Rectal smooth muscle tissue (tissue), 1 donor: ENCODE results near the gene FMN2.
A peak's percentile ranks its signal among the peaks of the same experiment; 100 is the strongest.
"Not testable (repeated sequence)": the region's sequence is repeated elsewhere in the genome, so short reads cannot be mapped to it uniquely, and the experiment has no call there.

Experiments
- H3K27ac ChIP-seq: one replicate; pipeline ENCODE4 v1.7.0; 2013; ENCODE audit warnings: low read depth, low read length, inconsistent platforms
- H3K27me3 ChIP-seq: one replicate; pipeline ENCODE4 v1.7.0; 2013; ENCODE audit warnings: low read length; ENCODE audit not compliant: control insufficient read depth, insufficient read depth
- H3K36me3 ChIP-seq: one replicate; pipeline ENCODE4 v1.7.0; 2013; ENCODE audit warnings: low read length; ENCODE audit not compliant: control insufficient read depth, insufficient read depth
- H3K4me1 ChIP-seq: one replicate; pipeline ENCODE4 v1.7.0; 2013; ENCODE audit warnings: low read length; ENCODE audit not compliant: control insufficient read depth, insufficient read depth
- H3K4me3 ChIP-seq: one replicate; pipeline ENCODE4 v1.7.0; 2013; ENCODE audit warnings: low read length
- H3K9ac ChIP-seq: one replicate; pipeline ENCODE4 v1.7.0; 2013; ENCODE audit warnings: low read length

FMN2 gene

DNA sequence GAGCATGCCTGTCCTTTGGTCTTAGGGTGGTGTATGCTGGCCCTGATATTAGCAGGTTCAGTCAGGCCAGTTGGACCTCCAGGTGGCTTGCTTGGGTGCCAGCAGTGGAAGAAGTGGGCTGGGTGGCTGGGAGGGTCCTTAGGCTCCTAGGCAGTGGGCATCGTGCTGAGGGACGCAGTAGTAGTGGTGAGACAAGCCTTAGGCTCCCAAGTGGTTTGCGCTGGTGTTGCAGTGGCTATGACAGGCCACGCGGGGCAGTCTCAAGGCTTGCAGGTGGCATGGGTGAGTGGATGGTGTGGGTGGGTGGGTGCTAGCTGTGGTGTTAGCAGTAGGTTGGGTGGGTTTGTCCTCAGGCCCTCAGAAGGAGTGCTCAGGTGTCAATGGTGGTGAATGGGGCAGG, 162.3 kb downstream of the FMN2 start:
- no peak overlapping the region for H3K9ac ChIP-seq

DNA sequence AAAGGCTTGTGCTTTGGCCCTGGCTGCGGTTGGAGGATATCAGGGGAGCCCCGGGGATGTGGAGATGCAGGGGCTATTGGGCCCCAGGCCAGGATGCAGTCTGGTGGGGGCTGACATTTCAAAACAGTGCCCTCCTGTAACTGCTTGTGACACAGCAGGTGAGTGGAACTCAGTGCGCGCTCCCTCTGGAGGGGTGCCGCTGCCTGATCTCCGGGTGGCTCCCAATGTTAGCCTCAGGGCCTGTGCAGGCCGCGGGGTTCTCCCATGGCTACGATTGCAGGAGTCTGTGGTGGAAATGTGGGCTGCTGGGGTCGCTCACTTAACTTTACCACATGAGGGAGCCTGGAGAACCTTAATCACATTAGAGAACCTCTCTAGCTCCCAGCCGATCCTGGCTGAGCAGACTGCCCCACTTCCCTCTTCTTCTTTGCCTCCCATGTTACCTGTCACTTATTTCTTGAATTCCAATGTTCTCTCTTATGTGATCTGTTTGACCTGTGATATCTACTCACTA, 163.2 kb downstream of the FMN2 start:
- H3K27me3 ChIP-seq: no peaks in the 10 kb centered on the region
- no peaks in the 10 kb centered on the region for H3K4me1 ChIP-seq
- no peak overlapping the region for H3K27ac ChIP-seq
- H3K9ac ChIP-seq: no peak overlapping the region
- H3K36me3 ChIP-seq: no peaks in the 10 kb centered on the region
- H3K4me3 ChIP-seq: no peak overlapping the region

More for the DNA sequence above, 162.3 kb downstream of the FMN2 start:
- no peaks in the 10 kb centered on the region for H3K4me1 ChIP-seq
- H3K27ac ChIP-seq: no peak overlapping the region
- H3K36me3 ChIP-seq: no peaks in the 10 kb centered on the region
- H3K27me3 ChIP-seq: no peaks in the 10 kb centered on the region
- no peak overlapping the region for H3K4me3 ChIP-seq

DNA sequence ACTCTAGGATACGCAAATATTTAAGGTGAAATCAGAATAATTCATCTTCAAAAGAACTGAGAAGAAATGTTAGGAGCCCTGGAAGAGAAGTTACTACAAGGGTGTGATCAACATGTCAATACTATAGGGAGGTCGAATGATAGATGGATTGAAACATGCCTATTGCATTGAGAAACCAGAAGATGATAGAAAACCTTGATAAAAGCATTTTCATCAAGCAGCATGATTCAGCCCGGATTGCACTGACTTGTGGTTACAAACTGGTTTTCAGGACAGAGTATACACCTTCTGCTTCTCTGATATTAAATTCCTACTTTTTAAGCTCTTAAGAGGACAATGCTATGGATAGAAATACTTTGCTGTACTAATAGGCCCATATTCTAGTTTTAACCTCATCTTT, 164.2 kb downstream of the FMN2 start:
- H3K4me3 ChIP-seq: no peak overlapping the region
- H3K27me3 ChIP-seq: no peaks in the 10 kb centered on the region
- H3K9ac ChIP-seq: no peak overlapping the region
- no peaks in the 10 kb centered on the region for H3K4me1 ChIP-seq
- no peaks in the 10 kb centered on the region for H3K36me3 ChIP-seq
- H3K27ac ChIP-seq: no peak overlapping the region

DNA sequence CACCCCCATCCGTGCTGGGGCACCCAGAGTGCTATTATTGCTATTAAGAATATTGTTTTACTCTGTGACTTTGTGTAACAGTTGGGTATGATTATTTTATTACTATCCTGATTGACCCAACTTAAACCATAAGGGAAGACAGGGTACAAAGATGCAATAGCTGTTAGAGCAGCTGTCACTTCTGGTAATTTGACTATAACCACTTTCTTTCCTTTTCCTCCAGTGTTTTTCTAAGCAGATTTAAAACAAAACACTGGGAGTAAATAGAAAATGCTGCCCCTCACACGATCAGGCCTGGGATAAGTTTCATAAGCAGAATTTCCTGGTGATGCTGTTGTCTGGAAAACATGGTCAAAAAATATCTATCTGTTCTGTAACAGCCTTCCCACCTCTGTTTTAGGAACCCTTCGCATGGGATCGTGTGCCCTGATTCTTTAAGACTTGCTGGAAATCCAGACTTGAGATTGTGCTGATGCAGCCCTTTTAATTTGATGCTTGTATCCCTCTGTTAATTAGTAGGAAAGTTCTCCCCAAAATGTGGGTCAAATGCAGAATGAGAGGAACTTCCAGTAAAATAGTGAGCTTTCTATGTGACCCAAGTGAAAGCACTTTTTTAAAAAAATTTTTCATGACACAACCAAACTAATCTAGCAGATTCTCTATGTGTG, 165.3 kb downstream of the FMN2 start:
- Histone ChIP-seq H3K9ac (no peak overlapping the region), H3K27me3 (no peaks in the 10 kb centered on the region), H3K4me3 (no peak overlapping the region), H3K4me1 (no peaks in the 10 kb centered on the region), H3K27ac (no peak overlapping the region), H3K36me3 (no peaks in the 10 kb centered on the region)

DNA sequence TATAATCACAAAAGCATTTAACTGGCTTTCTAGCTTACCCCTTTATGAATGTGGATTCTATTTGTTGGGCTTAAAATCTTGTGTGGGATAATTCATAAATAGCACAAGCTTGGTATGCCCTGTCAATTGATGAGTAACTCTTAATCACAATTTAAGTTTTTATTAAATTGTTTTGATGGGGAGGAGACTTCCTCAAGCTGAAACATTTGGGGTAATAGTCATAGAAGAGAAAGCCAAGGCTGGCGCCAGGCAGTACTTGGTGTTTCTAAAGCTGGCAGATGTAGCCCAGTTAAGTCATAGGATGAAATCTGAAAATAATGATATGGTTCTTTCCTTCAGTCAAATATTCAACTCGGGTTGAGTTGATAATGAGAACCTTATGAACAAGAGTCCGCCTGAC, 167.2 kb downstream of the FMN2 start:
- Histone ChIP-seq H3K9ac (no peak overlapping the region), H3K27me3 (no peaks in the 10 kb centered on the region), H3K27ac (no peak overlapping the region), H3K36me3 (no peaks in the 10 kb centered on the region), H3K4me3 (no peak overlapping the region), H3K4me1 (no peaks in the 10 kb centered on the region)

DNA sequence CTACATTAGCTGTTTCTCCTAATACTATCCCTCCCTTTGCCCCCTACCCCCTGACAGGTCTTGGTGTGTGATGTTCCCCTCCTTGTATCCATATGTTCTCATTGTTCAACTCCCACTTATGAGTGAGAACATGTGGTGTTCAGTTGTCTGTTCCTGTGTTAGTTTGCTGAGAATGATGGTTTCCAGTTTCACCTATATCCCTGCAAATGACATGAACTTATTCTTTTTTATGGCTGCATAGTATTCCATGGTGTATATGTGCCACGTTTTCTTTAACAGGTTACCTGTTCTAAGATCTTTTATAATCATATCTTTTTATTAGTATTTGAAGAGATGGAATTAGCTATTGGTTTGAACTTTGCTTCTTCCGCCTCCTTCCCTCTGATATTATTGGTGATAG, 172.8 kb downstream of the FMN2 start:
- not testable (repeated sequence) for H3K36me3 ChIP-seq, H3K27me3 ChIP-seq, H3K4me1 ChIP-seq, H3K9ac ChIP-seq, H3K4me3 ChIP-seq, H3K27ac ChIP-seq

DNA sequence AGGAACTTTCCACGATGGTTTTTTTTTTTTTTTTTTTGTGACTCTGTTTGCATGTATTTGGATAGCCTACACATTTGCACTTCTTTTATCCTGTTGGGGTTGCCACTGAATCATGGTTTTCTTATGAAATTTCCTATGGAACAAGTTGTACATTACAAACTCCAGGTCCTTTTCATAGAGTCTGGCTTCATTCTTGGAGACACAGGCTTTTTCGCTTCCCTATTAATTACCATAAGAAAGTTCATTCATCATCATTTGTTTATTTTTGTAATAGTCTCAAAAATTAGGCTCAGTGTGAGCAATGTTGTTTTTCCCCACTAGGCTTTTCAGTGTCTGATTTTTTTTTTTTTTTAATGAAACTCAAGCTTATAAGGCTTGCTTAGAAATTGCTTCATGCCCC, 179.4 kb downstream of the FMN2 start:
- Histone ChIP-seq H3K9ac (no peak overlapping the region), H3K36me3 (no peaks in the 10 kb centered on the region), H3K4me3 (no peak overlapping the region), H3K27me3 (no peaks in the 10 kb centered on the region), H3K4me1 (no peaks in the 10 kb centered on the region), H3K27ac (no peak overlapping the region)

DNA sequence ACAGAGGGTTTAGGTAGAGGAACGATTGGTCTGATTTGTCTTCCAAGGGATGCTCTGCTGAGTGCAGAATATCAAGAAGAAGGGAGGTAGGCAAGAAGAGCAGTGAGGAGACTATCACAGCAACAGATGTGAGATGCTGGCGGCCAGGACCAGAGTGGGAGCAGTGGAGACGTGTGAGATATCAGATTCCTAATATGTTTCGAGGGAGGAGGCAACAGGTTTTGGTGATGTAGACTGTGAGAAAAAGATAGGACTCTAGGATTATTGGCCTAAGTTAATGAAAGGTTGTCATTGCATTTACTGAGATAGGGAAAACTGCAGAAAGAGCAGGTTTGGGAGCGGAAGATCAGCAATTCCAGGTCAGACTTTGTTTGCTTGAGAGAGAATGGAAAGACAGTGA, 182.9 kb downstream of the FMN2 start:
- no peak overlapping the region for H3K9ac ChIP-seq
- no peaks in the 10 kb centered on the region for H3K36me3 ChIP-seq
- H3K4me3 ChIP-seq: no peak overlapping the region
- H3K27ac ChIP-seq: no peak overlapping the region
- H3K4me1 ChIP-seq: no peaks in the 10 kb centered on the region
- H3K27me3 ChIP-seq: no peaks in the 10 kb centered on the region

DNA sequence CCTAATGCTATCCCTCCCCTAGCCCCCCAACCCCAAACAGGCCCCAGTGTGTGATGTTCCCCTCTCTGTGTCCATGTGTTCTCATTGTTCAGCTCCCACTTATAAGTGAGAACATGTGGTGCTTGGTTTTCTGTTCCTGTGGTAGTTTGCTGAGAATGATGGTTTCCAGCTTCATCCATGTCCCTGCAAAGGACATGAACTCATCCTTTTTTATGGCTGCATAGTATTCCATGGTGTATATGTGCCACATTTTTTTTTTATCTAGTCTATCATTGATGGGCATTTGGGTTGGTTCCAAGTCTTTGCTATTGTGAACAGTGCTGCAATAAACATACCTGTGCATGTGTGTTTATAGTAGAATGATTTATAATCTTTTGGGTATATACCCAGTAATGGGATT, 183.5 kb downstream of the FMN2 start:
- not testable (repeated sequence) for H3K9ac ChIP-seq, H3K27me3 ChIP-seq, H3K4me1 ChIP-seq, H3K36me3 ChIP-seq, H3K27ac ChIP-seq, H3K4me3 ChIP-seq

DNA sequence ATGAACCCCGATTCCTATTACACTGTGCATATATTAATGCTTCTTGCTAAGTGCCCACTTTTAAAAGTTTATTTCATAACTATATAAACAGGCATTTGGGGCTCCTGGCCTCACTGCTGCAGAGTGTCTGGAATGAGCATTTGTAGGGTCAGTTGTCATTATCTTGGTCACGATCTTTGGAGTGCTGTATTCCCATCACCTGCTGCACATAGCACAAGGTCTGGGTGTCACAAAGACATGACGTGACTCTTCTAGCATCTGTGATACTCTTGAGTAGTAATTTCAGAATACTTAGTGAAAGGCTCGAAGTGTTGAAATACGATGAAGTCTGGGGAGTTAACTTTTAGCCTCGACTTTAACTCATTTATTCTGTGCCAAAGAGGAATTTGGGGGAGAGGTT, 186.4 kb downstream of the FMN2 start:
- Histone ChIP-seq H3K36me3 (no peaks in the 10 kb centered on the region), H3K9ac (no peak overlapping the region), H3K27ac (no peak overlapping the region), H3K27me3 (no peaks in the 10 kb centered on the region), H3K4me3 (no peak overlapping the region), H3K4me1 (peaks cover 3% of the 10 kb centered on the region)

DNA sequence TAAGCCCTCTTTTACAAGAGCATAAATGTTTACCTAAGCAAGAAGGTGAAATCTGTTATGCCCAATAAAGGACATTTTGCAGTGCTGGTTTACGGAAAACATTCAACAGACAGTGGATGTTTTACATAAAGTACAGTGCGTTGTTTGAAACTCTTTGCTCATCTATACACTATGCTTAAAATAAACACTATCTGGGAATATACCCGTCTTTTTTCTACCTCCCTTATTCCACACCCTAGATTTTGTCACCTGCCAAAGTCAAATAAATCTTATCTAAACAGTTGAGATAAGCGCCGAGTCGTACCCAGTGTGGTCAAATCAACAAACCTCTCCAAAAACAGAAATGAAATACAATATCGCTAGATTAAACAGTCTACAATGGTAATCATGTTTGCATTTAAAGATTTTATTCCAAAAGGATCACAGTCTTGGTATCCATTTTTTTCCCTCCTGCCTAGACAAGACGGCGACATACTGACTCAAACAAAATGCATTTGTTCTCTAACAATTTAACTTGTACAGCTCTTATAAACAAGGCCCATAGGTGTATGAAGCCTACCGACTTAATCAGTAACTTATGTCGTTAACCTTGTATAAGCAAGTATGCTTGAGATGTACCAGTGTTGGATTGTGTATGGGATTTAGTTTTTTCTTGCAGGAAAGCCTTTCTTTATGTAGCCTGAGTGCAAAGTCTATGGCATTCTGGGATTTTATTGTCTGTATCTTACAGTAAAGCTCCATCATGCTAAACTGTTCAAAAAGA, 189.1 kb downstream of the FMN2 start:
- Histone ChIP-seq H3K27ac (peak overlapping the region; percentile 63), H3K9ac (no peak overlapping the region), H3K36me3 (no peaks in the 10 kb centered on the region), H3K27me3 (no peaks in the 10 kb centered on the region), H3K4me1 (peaks cover 3% of the 10 kb centered on the region), H3K4me3 (no peak overlapping the region)

DNA sequence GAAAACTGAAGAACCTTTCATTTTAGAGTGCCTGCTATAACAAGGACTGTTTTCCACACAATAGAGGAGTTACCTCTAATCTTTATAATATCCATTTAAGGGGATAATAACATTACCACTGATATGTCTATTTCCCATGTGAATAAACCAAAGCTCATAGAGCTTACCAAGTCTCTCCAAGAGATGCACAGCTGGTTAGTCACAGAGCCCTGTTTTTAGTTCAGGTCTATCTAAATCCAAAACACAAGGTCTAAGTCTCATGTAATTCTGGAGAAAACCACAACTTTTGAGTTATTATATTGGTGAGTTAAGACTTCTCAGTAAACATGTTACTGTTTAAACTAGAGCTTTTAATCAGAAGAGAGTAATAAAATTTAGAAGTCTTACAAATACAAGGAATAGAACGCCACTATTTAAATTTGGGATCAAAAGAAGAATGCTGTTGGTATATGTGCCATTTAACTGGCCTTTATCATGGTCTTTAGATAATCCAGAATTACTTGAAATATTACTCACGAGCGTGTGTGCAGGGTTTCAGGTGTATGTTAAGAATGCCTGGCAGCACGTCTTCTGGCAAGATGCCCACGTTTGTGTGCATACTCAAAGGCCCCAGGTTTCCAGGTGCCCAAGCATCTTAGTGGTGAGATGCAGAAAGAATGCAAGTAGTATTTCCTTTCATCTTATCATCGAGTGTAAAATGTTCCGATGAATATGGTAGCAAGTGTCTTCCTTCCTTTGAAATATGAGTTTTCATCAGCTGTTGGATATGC, 190.6 kb downstream of the FMN2 start:
- Histone ChIP-seq H3K9ac (no peak overlapping the region), H3K4me1 (peaks cover 3% of the 10 kb centered on the region), H3K27me3 (no peaks in the 10 kb centered on the region), H3K4me3 (no peak overlapping the region), H3K27ac (peak overlapping the region; percentile 30), H3K36me3 (no peaks in the 10 kb centered on the region)
